Measurements from ENCODE around the gene YY1AP1.

GRCh38 chr1:155648207-155649147, 40.1 kb downstream of the YY1AP1 start:
- TF ChIP-seq CTCF (IDR thresholded peaks at IDR 0.05) (no peak), POLR2A (IDR thresholded peaks at IDR 0.05) (no peak)
